AG10803 (cell line): ENCODE data around the gene HK1.

Source experiments
- DNase-seq: peaks from one replicate; pipeline ENCODE4 v3.0.0; 2010; ENCODE audit warnings: low read depth
- H3K4me3 ChIP-seq: 2 replicates; pipeline ENCODE4 v1.5.1; 2011; ENCODE audit warnings: mild to moderate bottlenecking, low read length, control low read depth
- CTCF ChIP-seq: conservative IDR thresholded peaks from 2 replicates; pipeline ENCODE4 v1.5.1; 2011; ENCODE audit warnings: mild to moderate bottlenecking, low read length, control low read depth, inconsistent platforms

The HK1 gene

GRCh38 chr10:69351589-69351988, 73.3 kb downstream of the HK1 start:
- no peak overlapping the region for H3K4me3 ChIP-seq
- no peak for DNase-seq
- no peak for TF ChIP-seq CTCF

GRCh38 chr10:69352569-69353264, 74.4 kb downstream of the HK1 start:
- peak; percentile 78 for DNase-seq
- no peak overlapping the region; the same call in 1 of the 2 replicates for H3K4me3 ChIP-seq
- no peak for TF ChIP-seq CTCF

GRCh38 chr10:69353977-69354635, 75.8 kb downstream of the HK1 start:
- TF ChIP-seq CTCF: no peak

GRCh38 chr10:69356187-69356586, 77.9 kb downstream of the HK1 start:
- DNase-seq: no peak
- H3K4me3 ChIP-seq: no peak overlapping the region
- TF ChIP-seq CTCF: no peak

More at GRCh38 chr10:69353977-69354635, 75.8 kb downstream of the HK1 start:
- DNase-seq: no peak
- no peak overlapping the region for H3K4me3 ChIP-seq

- no peak for DNase-seq
- H3K4me3 ChIP-seq: no peak overlapping the region
- TF ChIP-seq CTCF: no peak
These were observed 80.0 kb downstream of the HK1 start for GRCh38 chr10:69358148-69358795.

- no peak overlapping the region for H3K4me3 ChIP-seq
- DNase-seq: no peak
- TF ChIP-seq CTCF: no peak
These were observed 80.9 kb downstream of the HK1 start for GRCh38 chr10:69359148-69359547.
